Neural cell (in vitro differentiated cells): ENCODE data around the gene VPS13C. TPM values are rescaled to one million over a fixed set of nuclear protein-coding genes. Genes with fewer than 3 reads are reported as not detected.

Source experiments
- H2AFZ ChIP-seq: fragments of 200-600, 300-800 bp; sonication (generic), shearing (Covaris generic); 2 replicates; pipeline ENCODE4 v1.6.0; 2014; ENCODE audit warnings: low read depth, mild to moderate bottlenecking, antibody characterized with exemption, low read length, moderate library complexity
- H3F3A ChIP-seq: fragments of 200-600 bp; shearing (Covaris generic); 2 replicates; pipeline ENCODE4 v1.6.1; 2016; ENCODE audit warnings: mild to moderate bottlenecking, moderate library complexity, mixed read lengths, antibody characterized with exemption, low read length; ENCODE audit not compliant: insufficient read depth, poor library complexity, severe bottlenecking
- H3K27ac ChIP-seq: fragments of 200-600, 300-800 bp; sonication (generic), shearing (Covaris generic); 2 replicates; pipeline ENCODE4 v1.5.1; 2014; ENCODE audit warnings: mild to moderate bottlenecking, low read length, moderate library complexity
- H3K27me3 ChIP-seq: fragments of 300-800, 200-600 bp; sonication (generic), shearing (Covaris generic); 2 replicates; pipeline ENCODE4 v1.6.0; 2014; ENCODE audit warnings: mild to moderate bottlenecking, low read depth, low read length, moderate library complexity; ENCODE audit not compliant: insufficient read depth
- H3K36me3 ChIP-seq: fragments of 300-800, 200-600 bp; sonication (generic), shearing (Covaris generic); 2 replicates; pipeline ENCODE4 v1.5.1; 2014; ENCODE audit warnings: mild to moderate bottlenecking, antibody characterized with exemption, low read length, moderate library complexity; ENCODE audit not compliant: insufficient read depth
- H3K4me2 ChIP-seq: fragments of 300-800, 200-600 bp; sonication (generic), shearing (Covaris generic); 2 replicates; pipeline ENCODE4 v1.6.0; 2014; ENCODE audit warnings: mild to moderate bottlenecking, low read length
- H3K4me3 ChIP-seq: fragments of 300-800, 200-600 bp; sonication (generic), shearing (Covaris generic); 2 replicates; pipeline ENCODE4 v1.5.1; 2014; ENCODE audit warnings: mild to moderate bottlenecking, low read length, moderate library complexity
- H3K79me2 ChIP-seq: fragments of 200-600 bp; shearing (Covaris generic); replicated peaks from 2 replicates; pipeline ENCODE4 v1.6.0; 2014; ENCODE audit warnings: mild to moderate bottlenecking, low read length, moderate library complexity; ENCODE audit not compliant: insufficient read depth
- H3K9ac ChIP-seq: fragments of 300-800, 200-600 bp; sonication (generic), shearing (Covaris generic); 2 replicates; pipeline ENCODE4 v1.6.1; 2016; ENCODE audit warnings: mild to moderate bottlenecking, low read length, mixed read lengths
- H3K9me2 ChIP-seq: fragments of 200-600 bp; shearing (Covaris generic); 2 replicates; pipeline ENCODE4 v1.6.1; 2016; ENCODE audit warnings: mild to moderate bottlenecking, low read length, mixed read lengths; ENCODE audit not compliant: insufficient read depth
- H3K9me3 ChIP-seq: fragments of 200-600, 300-800 bp; sonication (generic), shearing (Covaris generic); 2 replicates; pipeline ENCODE4 v1.6.1; 2016; ENCODE audit warnings: mild to moderate bottlenecking, mixed run types, low read length, moderate library complexity, mixed read lengths
- H4K20me1 ChIP-seq: fragments of 200-600 bp; shearing (Covaris generic); 2 replicates; pipeline ENCODE4 v1.6.1; 2016; ENCODE audit warnings: mild to moderate bottlenecking, mixed run types; ENCODE audit not compliant: insufficient read depth
- CTCF ChIP-seq: fragments of 450-650 bp; IDR thresholded peaks from 2 replicates; pipeline ENCODE4 v1.5.1; 2014; ENCODE audit warnings: antibody characterized with exemption, mild to moderate bottlenecking, moderate library complexity; ENCODE audit not compliant: poor library complexity, severe bottlenecking
- EP300 ChIP-seq: fragments of 450-650 bp; conservative IDR thresholded peaks from 2 replicates; pipeline ENCODE4 v1.6.1; 2014; ENCODE audit warnings: antibody characterized with exemption, mild to moderate bottlenecking, moderate library complexity; ENCODE audit not compliant: poor library complexity, severe bottlenecking
- EZH2 ChIP-seq: fragments of 200-600, 300-800 bp; shearing (Covaris generic), sonication (generic); IDR thresholded peaks from 2 replicates; pipeline ENCODE4 v1.6.1; 2014; ENCODE audit warnings: antibody characterized with exemption, low read length, borderline replicate concordance, mild to moderate bottlenecking; ENCODE audit not compliant: insufficient read depth, poor library complexity, severe bottlenecking
- MXI1 ChIP-seq: fragments of 450-650 bp; conservative IDR thresholded peaks from 2 replicates; pipeline ENCODE4 v1.6.1; 2014; ENCODE audit warnings: antibody characterized with exemption, mild to moderate bottlenecking; ENCODE audit not compliant: poor library complexity, severe bottlenecking
- POLR2AphosphoS5 ChIP-seq: IDR thresholded peaks from 2 replicates; pipeline ENCODE4 v1.6.1; 2012
- RAD21 ChIP-seq: fragments of 450-650 bp; conservative IDR thresholded peaks from 2 replicates; pipeline ENCODE4 v1.6.1; 2014; ENCODE audit warnings: antibody characterized with exemption, mild to moderate bottlenecking, moderate library complexity
- REST ChIP-seq: IDR thresholded peaks from 2 replicates; pipeline ENCODE4 v1.6.1; 2012; ENCODE audit warnings: borderline replicate concordance
- SMC3 ChIP-seq: fragments of 450-650 bp; conservative IDR thresholded peaks from 2 replicates; pipeline ENCODE4 v1.6.1; 2014; ENCODE audit warnings: antibody characterized with exemption, mild to moderate bottlenecking, moderate library complexity; ENCODE audit not compliant: poor library complexity
- TAF1 ChIP-seq: IDR thresholded peaks from 2 replicates; pipeline ENCODE4 v1.6.1; 2012; ENCODE audit warnings: low read depth
- polyA plus RNA-seq: library from polyadenylated mRNA; depleted of rRNA; stranded (reverse); fragments of >200 nt; gene quantifications from 2 replicates; pipeline ENCODE4 v1.2.3, GENCODE V29; 2014

Gene VPS13C
- polyA plus RNA-seq, 1 donor from 2014 or later: 92.6 TPM

GRCh38 chr15:62026487-62027262 lies 33.6 kb downstream of the VPS13C start:
- Histone ChIP-seq H4K20me1 (no peaks in the 10 kb centered on the region), H3K9me2 (no peaks in the 10 kb centered on the region), H2AFZ (no peak overlapping the region), H3K27ac (no peak overlapping the region), H3K9ac (no peak overlapping the region), H3K9me3 (no peaks in the 10 kb centered on the region), H3K4me3 (no peak overlapping the region), H3K36me3 (no peaks in the 10 kb centered on the region), H3F3A (no peaks in the 10 kb centered on the region), H3K79me2 (no peaks in the 10 kb centered on the region), H3K27me3 (no peaks in the 10 kb centered on the region), H3K4me2 (no peak overlapping the region)
- no peak for TF ChIP-seq MXI1
- TF ChIP-seq CTCF: no peak
- TF ChIP-seq POLR2AphosphoS5: no peak
- TF ChIP-seq SMC3: no peak
- no peak for TF ChIP-seq EP300
- TF ChIP-seq TAF1: no peak
- no peak for TF ChIP-seq REST
- no peak for TF ChIP-seq EZH2
- TF ChIP-seq RAD21: no peak

GRCh38 chr15:62021991-62022600 lies 38.2 kb downstream of the VPS13C start:
- Histone ChIP-seq H3F3A (no peaks in the 10 kb centered on the region), H3K36me3 (no peaks in the 10 kb centered on the region), H3K4me2 (no peak overlapping the region), H3K27me3 (no peaks in the 10 kb centered on the region), H3K9me2 (no peaks in the 10 kb centered on the region), H3K9me3 (no peaks in the 10 kb centered on the region), H2AFZ (no peak overlapping the region), H3K9ac (no peak overlapping the region), H3K79me2 (no peaks in the 10 kb centered on the region), H4K20me1 (no peaks in the 10 kb centered on the region), H3K4me3 (no peak overlapping the region), H3K27ac (no peak overlapping the region)
- TF ChIP-seq SMC3 (no peak), POLR2AphosphoS5 (no peak), RAD21 (no peak), CTCF (no peak), EP300 (no peak), EZH2 (no peak), TAF1 (no peak), REST (no peak), MXI1 (no peak)
